ENCODE data around the gene TGFBR1.

GRCh38 chr9:99193466-99193821, 88.5 kb downstream of the TGFBR1 start:
- TF ChIP-seq CTCF (IDR thresholded peaks at IDR 0.05), result no peak
- TF ChIP-seq POLR2A (IDR thresholded peaks at IDR 0.05), result no peak

Data from body of pancreas (tissue), 4 donors.